Lower leg skin (tissue), 3 donors: ENCODE measurements around the gene DENND2C.

Experiments
- CTCF ChIP-seq, 3 donors: fragments of 450-650 bp; IDR thresholded peaks; one replicate each; pipeline ENCODE4 v1.5.1; 2016; ENCODE audit warnings: antibody characterized with exemption in 3 of 3, mild to moderate bottlenecking in 3 of 3, moderate library complexity in 2 of 3
- POLR2A ChIP-seq, 2 donors: fragments of 450-650 bp; IDR thresholded peaks; one replicate each; pipeline ENCODE4 v1.6.1; 2016 to 2017; ENCODE audit warnings: antibody characterized with exemption in 2 of 2, mild to moderate bottlenecking in 1 of 2, moderate library complexity in 1 of 2

- TF ChIP-seq POLR2A (IDR thresholded peaks at IDR 0.05) (no peak), CTCF (IDR thresholded peaks at IDR 0.05) (no peak)
These were observed 32.1 kb upstream of the DENND2C start for GRCh38 chr1:114701931-114702330.
